ENCODE measurements around the gene KIF17.

KIF17 gene

DNA sequence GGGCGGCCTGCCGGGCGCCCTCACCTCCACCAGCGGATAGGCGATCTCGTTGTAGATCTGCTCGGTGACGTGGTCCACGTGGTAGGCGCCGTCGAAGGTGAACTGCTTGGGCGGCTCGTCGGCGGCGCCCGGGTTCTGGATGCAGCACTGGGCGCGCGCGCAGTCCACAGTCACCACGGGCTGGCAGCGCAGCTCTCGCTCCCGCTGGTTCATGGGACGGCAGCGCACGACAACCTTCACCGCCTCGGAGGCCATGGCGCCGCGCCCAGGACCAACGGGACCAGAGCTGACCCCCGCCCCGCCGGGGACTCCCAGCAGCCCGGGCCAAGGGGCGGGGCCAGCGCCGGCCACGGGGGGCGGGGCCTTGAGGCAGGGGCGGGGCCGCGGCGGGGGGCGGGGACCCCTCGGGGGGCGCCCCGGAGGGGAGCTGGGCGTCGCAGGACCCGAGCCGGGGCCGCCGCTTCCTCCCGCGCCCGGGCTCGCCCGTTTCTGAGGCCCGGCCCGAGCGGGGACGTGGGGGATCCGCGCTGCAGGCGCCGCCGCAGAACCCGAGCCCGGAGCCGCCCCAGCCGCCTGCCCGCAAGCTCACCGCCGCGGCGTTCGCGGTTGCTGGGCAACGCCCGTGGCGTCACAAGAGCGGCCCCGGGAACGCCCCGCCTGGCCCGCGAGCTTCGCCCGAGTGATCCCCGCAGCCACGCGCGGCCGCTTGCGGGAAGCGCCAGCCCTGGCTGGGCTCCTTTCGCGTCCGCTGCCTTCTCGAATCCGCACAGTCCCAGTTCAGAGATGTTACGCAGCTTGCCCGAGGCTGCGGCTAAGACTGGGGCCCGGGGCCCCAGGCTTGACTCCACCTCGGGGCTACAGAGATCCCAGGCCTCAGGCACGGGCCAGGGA lies at the start of gene KIF17:
TSS of gene KIF17 (minus strand) at position 556 of the 891 bp plus-strand sequence. CDS start at position 255, 301 bp downstream.
- DNase-seq = peak; percentile 69

GRCh38 chr1:20767271-20767670 lies 49.5 kb upstream of the KIF17 start:
- DNase-seq = no peak

DNA sequence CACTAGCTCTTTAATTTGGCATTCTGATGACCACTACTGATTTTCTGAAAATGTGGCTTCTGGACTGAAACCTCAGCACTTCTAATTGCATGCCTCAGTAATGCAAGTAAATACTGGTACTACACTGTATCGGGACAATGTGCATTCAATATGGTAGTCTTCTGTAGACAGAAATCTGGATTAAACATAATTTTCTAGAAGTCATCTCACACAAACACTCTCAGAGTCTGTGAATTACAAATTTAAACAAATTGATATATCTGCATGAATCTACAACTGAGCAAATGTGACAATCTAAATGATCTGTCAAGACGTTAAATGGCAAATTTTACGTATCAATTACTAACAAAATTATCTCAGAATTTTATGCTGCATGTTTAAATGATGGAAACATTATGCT lies 45.6 kb upstream of the KIF17 start:
- no peak for DNase-seq

DNA sequence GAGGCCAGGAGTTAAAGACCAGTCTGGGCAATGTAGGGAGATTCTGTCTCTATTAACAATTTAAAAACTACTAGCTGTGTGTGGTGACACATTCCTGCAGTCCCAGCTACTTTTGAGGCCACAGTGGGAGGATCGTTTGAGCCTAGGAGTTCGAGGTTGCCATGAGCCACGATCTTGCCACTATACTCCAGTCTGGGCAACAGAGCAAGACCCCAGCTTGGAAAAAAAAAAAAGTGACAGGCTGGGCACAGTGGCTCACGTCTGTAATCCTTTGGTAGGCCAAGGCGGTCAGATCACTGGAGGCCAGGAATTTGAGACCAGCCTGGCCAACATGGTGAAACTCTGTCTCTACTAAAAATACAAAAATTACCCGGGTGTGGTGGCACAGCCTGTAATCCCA lies 42.5 kb upstream of the KIF17 start:
- no peak for DNase-seq

DNA sequence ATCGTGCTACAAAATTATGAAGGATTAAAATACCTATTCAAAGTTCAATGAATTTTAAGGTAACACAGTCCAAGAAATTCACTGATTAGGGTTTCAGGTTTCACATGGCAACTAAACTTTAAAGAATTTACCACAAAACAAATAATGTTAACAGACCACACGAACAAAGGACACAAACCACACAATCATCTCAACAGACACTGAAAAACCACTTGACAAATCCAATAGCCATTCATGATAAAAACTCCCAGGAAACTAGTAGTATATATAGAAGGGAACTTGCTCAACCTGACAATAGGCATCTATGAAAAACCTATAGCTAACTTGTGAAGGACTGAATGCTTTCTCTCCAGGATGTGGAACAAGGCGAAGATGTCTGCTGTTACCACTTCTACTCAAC lies 35.8 kb upstream of the KIF17 start:
- DNase-seq = no peak

DNA sequence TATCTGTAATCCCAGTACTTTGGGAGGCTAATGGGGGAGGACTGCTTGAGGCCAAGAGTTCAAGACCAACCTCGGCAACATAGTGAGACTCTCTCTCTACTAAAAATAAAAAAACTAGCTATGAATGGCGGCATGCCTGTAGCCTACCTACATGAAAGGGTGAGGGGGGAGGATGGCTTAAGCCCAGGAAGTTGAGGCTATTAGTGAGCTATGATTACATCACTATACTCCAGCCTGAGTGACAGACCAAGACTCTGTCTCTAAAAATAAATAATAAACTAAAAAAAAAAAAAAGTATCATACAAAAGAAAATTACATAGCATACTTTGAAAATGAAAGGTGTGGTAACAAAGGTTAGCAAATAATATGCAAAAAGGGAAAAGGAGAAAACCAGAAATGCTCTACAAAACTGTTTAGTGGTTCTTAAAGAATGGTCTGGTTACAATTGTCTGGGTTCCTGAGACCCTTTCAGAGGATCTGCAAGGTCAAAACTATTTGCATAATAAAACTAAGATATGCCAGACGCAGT lies 33.7 kb upstream of the KIF17 start:
- DNase-seq = no peak

- no peak for DNase-seq
Observed at GRCh38 chr1:20742671-20743070, 24.9 kb upstream of the KIF17 start.

DNA sequence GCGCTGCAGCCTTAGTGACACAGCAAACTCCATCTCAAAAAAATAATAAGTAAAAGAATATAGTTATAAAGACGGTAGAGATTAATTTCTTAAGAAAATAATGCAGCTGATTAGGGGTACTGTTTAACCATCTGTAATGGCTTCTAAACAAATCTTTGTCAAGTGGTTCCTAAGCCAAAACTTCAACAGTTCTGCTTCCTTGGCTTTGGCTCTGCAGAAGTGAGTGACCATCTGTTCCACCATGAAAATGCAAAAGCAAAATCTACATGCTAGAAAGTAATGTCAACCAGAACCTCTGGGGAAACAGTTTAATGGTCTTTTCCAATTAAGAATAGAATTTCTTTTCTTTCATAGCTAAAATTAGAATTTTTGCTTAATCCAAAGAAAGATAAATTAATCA lies 23.0 kb upstream of the KIF17 start:
- no peak for DNase-seq

- DNase-seq = no peak
Observed at GRCh38 chr1:20739225-20739624, 21.4 kb upstream of the KIF17 start.

DNA sequence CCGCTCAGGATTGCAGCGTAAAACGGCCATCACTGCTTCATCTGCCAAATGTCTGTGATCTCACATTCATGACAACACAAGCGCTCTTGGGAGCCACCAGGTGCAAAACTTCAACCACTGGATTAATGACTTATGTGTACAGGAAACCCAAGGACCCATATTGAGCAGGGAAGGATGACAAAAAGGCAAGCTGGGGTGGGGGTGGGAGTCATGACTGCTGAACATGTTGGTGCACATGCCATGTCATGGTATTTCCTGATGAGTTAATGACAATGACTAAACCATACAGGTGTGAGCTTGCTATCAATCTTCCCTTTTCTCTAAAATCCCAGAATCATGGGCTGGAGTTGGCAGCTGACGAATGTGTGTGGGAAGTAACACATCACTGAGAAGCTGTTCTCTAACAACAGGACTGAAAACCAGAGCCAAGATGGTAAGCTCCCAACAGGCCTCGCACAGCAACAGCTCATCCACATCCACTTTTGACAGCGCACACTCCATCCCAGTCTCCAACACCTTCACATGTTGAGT lies 17.8 kb upstream of the KIF17 start:
- no peak for DNase-seq

DNA sequence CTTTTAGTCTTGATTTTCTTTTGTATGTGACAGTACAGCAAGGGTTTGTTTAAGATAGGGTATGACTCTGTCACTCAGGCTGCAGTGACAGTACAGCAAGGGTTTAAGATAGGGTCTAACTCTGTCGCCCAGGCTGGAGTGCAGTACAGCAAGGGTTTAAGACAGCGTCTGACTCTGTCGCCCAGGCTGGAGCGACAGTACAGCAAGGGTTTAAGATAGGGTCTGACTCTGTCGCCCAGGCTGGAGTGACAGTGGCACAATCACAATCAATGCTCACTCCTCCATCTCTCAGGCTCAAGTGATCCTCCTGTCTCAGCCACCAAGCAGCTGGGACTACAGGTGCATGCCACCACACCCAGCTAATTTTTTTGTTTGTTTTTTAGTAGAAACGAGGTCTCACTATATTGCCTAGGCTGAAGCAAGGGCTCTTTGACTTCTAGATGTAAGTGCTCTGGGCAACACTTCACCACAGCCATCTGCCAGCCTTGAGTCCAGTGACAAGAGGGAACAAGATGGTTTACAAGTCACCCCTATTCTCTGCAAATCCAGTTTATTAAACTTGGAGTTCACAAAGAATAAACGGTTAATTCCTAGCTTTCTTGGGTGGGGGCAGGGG lies 15.7 kb upstream of the KIF17 start:
- no peak for DNase-seq

- DNase-seq = peak; percentile 85
Observed at GRCh38 chr1:20732588-20733359, 15.0 kb upstream of the KIF17 start, which contains the start of gene SH2D5. SH2D5 (minus strand) TSS chr1:20732703; CDS start chr1:20728044, 4,659 bp downstream.

DNA sequence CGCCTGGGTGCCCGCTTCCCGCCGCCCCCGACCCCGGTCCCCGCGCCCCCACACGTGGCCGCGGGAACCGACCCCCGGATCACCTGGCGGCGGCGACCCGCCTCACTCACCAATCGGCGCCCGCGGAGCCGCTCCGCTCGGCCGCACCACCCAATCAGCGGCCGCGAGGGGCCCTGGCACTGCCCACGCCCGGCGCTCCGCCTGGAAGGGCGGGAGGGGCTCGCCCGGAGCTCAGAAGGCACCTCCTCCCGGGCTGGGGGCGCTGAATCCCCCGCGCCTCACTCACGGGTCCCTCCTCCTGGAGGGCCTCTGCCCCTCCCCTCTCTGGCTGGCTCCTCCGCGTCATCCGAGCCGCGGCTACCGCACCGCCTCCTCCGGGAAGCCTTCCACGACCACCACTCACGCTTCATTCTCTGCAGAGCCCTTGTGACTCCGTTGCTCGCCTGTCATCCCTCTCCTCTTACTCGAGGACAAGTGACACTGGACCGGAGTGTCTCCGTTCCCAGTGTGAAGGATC lies 14.3 kb upstream of the KIF17 start:
- DNase-seq = peak; percentile 63

- DNase-seq = peak; percentile 18
Observed at GRCh38 chr1:20731057-20731991, 13.5 kb upstream of the KIF17 start.

GRCh38 chr1:20730690-20731056 lies 12.9 kb upstream of the KIF17 start:
- no peak for DNase-seq

GRCh38 chr1:20729990-20730689 lies 12.3 kb upstream of the KIF17 start:
- DNase-seq = no peak

DNA sequence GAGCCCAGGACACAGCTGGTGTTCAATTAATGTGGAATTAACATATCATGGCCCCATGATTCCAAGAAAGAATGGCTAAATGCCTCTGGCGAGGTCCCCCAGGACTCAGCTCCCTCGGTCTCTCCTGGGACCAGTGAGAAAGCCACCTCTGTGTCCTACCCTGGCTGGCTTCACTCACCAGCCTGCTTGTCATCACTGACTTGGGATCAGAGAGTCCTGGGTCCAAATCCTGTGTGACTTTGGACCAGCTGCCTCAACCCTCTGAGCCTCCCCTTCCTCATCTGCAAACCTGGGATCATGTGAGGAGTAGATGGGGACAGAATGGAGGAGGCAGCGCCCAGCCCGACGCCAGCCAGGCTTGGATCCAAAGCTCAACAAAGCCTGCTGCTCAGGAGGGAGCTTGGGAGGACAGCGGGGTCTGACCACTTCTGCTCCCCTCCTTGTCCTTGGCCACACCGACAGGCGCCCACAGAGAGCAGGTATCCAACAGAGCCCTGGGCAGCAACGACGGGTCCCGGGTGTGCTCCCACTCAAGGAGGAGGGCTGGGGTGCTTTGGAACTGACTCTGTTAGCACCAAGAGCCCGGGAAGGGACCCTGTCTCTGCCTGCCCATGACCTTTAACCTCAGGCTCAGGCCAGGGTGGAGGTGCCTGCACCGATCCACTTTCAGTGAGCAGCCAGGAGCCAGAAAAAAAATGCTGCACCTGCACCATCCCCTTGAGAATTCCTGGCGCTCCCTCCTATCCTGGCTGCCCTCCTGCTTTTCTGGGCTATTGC lies 11.5 kb upstream of the KIF17 start:
- DNase-seq = no peak

GRCh38 chr1:20728371-20729154 lies 10.8 kb upstream of the KIF17 start:
- no peak for DNase-seq

GRCh38 chr1:20727746-20728316 lies 10.0 kb upstream of the KIF17 start:
- no peak for DNase-seq

All from activated CD4-positive, alpha-beta T cell treated with anti-CD3 and anti-CD28 coated beads for 48 hours (primary cell).